Raji (cell line): ENCODE results near the gene DENND2C.

Source experiments
- POLR2A ChIP-seq: IDR thresholded peaks from 2 replicates; pipeline ENCODE4 v1.6.1; 2011; ENCODE audit warnings: low read depth, low read length, control low read depth; ENCODE audit not compliant: insufficient read depth

Gene DENND2C

GRCh38 chr1:114550336-114550735 lies 119.5 kb downstream of the DENND2C start:
- no peak for TF ChIP-seq POLR2A

GRCh38 chr1:114549137-114549536 lies 120.7 kb downstream of the DENND2C start:
- TF ChIP-seq POLR2A, result no peak

- no peak for TF ChIP-seq POLR2A
Measured at GRCh38 chr1:114547076-114547475, 122.8 kb downstream of the DENND2C start.

GRCh38 chr1:114545796-114546195 lies 124.1 kb downstream of the DENND2C start:
- no peak for TF ChIP-seq POLR2A

- TF ChIP-seq POLR2A, result no peak
Measured at GRCh38 chr1:114545315-114545714, 124.5 kb downstream of the DENND2C start.

GRCh38 chr1:114540821-114541220 lies 129.0 kb downstream of the DENND2C start:
- TF ChIP-seq POLR2A, result no peak

- TF ChIP-seq POLR2A, result no peak
Measured at GRCh38 chr1:114540272-114540671, 129.6 kb downstream of the DENND2C start.

- TF ChIP-seq POLR2A, result no peak
Measured at GRCh38 chr1:114536043-114536442, 133.8 kb downstream of the DENND2C start.

GRCh38 chr1:114535401-114535800 lies 134.4 kb downstream of the DENND2C start:
- no peak for TF ChIP-seq POLR2A
